ENCODE measurements around the gene STAM2.
"Not testable (repeated sequence)": the region's sequence is repeated elsewhere in the genome, so short reads cannot be mapped to it uniquely, and the experiment has no call there.

Gene STAM2

GRCh38 chr2:152175368-152176112 lies at the start of gene STAM2:
TSS of gene STAM2 (minus strand) at chr2:152175763. CDS start at chr2:152175642, 121 bp downstream.
- DNase-seq, result peak; percentile 95

DNA sequence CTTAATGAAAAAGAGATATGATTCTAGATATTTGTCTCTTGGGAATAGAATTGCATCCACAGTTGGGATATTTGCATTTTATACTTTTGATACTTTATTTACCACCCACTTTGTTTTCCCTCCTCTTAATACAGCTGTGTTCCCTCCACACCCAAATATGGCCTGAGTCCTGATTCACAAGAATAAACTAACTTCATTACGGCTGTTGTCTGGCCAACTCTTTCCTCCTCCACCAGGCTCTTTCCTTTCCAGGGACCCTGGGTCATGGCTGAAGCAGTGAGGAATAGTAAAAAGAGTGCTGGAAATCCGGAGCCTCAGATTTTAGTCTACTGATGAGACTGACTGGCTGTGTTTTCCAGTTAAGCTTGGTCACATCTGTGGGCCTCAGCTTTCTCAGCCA lies 48.4 kb upstream of the STAM2 start:
- DNase-seq, result peak; percentile 37

- peak; percentile 90 for DNase-seq
Observed at GRCh38 chr2:152222975-152223637, 47.5 kb upstream of the STAM2 start.

DNA sequence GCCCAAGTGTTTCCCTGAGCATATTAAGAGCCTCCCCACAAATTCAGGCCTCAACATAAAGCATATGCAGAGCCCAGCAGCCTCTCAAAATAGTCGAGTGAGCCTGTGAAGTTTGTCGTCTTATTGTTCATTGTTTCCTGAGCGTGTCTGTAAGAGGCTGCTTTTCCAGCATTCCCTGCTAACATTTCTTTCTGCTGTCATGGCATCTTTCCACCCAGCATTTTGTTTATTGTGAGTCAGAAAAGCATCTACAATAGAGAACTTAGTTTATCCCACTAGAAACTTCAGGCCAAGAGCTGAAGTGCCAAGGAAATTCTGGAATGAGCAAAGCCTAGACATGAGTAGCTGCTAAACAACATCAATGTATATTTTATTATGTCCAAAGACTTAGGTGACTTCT lies 46.3 kb upstream of the STAM2 start:
- no peak for DNase-seq

DNA sequence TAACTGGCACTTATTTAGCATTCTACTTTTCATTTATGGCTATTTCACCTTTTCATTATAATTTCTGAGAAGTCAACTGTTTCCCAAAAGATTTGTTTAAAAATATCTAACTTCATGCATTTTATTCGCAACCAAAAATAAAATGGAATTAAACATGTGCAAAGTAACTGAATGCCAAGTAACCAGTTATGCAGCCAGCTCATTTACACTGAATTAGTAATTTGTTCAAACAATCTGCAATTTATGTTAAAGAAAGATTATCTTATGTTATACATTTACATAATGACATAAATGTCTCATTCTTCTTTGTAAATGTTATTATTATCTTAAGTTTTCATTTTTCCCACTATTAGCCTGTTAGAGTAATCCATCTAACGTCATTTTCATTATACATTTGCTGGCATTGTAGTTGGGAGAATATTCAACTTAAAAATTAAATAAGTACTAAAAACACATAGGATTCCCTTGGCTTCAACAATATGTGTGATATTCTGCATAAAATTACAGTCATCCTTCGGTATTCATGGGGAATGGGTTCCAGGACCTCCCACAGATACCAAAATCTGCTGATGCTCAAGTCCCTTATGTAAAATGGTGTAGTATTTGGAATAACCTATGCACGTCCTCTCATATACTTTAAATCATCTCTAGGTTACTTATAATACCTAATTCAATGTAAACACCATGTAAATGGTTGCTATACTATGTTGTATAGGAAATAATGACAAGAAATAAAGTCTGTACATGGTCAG lies 43.7 kb upstream of the STAM2 start:
- DNase-seq, result no peak

GRCh38 chr2:152201466-152201830 lies 25.9 kb upstream of the STAM2 start:
- DNase-seq, result no peak

- DNase-seq, result peak; percentile 72
Observed at GRCh38 chr2:152200565-152201465, 25.3 kb upstream of the STAM2 start.

- no peak for DNase-seq
Observed at GRCh38 chr2:152200101-152200500, 24.5 kb upstream of the STAM2 start.

DNA sequence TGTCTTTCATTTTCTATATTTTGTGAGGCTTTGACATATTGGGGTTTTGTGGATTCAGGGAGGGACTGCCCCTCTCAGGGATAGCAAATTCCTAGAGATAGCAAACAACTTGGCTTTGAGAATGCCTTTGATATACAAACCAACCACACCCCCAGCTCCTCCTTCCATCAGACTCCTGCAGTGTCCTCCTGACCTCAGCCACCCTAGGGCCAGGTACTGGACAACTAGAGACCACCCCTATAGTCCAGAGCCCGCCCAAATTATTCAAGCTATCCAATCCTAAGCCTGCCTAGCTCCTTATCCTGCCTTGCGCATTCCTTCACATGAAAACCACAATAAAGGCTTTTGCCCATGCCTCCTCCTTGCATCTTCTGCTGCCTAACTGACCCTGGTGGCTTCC lies 22.9 kb upstream of the STAM2 start:
- DNase-seq, result no peak

GRCh38 chr2:152197508-152198284 lies 22.1 kb upstream of the STAM2 start:
- not testable (repeated sequence) for DNase-seq

- peak; percentile 78 for DNase-seq
Observed at GRCh38 chr2:152189622-152190495, 14.3 kb upstream of the STAM2 start.

GRCh38 chr2:152186808-152187207 lies 11.2 kb upstream of the STAM2 start:
- not testable (repeated sequence) for DNase-seq

- DNase-seq, result no peak
Observed at GRCh38 chr2:152186262-152186661, 10.7 kb upstream of the STAM2 start.

- no peak for DNase-seq
Observed at GRCh38 chr2:152183401-152184073, 8.0 kb upstream of the STAM2 start.

DNA sequence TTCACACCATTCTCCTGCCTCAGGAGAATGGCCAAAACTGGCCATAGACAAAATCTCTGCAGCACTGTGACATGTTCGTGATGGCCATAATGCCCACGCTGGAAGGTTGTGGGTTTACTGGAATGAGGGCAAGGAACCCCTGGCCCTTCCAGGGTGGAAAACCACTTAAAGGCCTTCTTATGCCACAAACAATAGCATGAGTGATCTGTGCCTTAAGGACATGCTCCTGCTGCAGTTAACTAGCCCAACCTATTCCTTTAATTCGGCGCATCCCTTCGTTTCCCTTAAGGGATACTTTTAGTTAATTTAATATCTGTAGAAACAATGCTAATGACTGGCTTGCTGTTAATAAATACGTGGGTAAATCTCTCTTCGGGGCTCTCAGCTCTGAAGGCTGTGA lies 2.1 kb upstream of the STAM2 start:
- DNase-seq, result not testable (repeated sequence)

- peak; percentile 49 for DNase-seq
Observed at GRCh38 chr2:152176113-152176714, 651 bp upstream of the STAM2 start.

DNA sequence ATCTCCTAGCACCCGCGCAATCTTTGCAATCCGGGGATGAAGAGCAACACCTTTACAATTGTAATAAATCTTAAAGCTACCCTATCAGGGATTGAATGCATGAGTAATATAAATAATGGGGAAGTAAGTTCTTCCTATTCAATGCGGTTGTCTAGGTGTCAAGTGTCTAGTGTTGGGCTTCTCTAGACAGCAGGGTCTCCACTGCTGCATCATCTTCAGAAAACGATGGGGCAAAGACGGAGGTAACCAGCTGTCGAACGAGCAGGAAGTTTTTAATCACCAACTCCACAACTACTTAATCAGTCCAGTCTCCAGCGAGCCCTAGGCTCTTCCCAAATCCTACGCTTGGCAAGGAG lies 573 bp downstream of the STAM2 start:
- DNase-seq, result no peak

DNA sequence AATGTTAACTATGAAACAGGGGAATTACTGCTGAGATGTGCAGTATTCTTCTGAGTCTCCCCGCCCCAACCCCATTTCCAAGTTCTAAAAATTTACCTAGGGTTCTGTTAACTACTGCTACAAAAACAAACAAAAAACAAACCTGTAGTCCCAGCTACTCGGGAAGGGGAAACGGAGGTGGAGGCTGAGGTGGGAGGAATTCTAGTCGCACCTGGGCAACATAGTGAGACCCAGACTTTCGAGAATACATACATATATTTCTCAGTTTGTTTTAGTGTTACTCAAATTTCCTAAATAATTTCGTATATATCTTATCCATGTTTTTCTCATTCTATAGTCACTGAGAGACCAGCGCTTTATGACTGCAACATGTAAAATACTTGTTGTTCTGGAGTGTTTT lies 989 bp downstream of the STAM2 start:
- no peak for DNase-seq

- DNase-seq, result no peak
Observed at GRCh38 chr2:152173831-152174230, 1.7 kb downstream of the STAM2 start.

- DNase-seq, result not testable (repeated sequence)
Observed at GRCh38 chr2:152172201-152172785, 3.3 kb downstream of the STAM2 start.

Measured in NCI-H82 (cell line).